Stimulated activated naive CD8-positive, alpha-beta T cell treated with anti-CD3 and anti-CD28 coated beads, Interleukin-15, Interleukin-2, amounts not matched to agents 100 ng/mL and 50 ng/mL, for 24 hours (primary cell): ENCODE results near the gene WDR54.

Experiments
- H3K27ac Mint-ChIP-seq: one replicate; pipeline ENCODE4 v1.8.0; 2021; ENCODE audit warnings: mild to moderate bottlenecking, mixed read lengths
- H3K27me3 Mint-ChIP-seq: one replicate; pipeline ENCODE4 v1.8.0; 2021; ENCODE audit warnings: mixed read lengths
- H3K36me3 Mint-ChIP-seq: one replicate; pipeline ENCODE4 v1.8.0; 2021; ENCODE audit warnings: low read depth, mixed read lengths
- H3K4me1 Mint-ChIP-seq: one replicate; pipeline ENCODE4 v1.8.0; 2021; ENCODE audit warnings: low read depth, mixed read lengths
- H3K4me3 Mint-ChIP-seq: one replicate; pipeline ENCODE4 v1.8.0; 2021; ENCODE audit warnings: mild to moderate bottlenecking, mixed read lengths
- H3K9me3 Mint-ChIP-seq: one replicate; pipeline ENCODE4 v1.8.0; 2021; ENCODE audit warnings: mixed read lengths

WDR54 gene

DNA sequence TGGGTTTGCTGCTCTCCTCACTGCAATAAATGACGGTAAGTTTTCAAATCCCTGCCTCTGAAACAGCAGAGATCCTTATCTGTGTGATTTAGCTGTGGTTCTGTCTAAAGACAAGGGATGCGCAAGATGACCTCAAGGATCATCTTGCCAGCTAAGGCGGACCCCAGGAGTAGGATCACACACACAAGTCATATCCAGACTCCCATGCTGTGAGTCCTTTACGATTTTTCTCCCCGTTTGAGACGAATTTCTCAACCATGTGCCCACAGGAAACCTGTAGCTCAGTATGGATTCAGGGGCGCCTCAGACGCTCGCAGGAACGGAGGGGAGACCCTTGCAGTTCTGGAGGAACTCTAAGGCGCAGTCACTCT, 30.3 kb upstream of the WDR54 start:
- Mint-ChIP-seq H3K4me1 (no peaks in the 10 kb centered on the region), H3K9me3 (no peaks in the 10 kb centered on the region), H3K27me3 (peaks cover 7% of the 10 kb centered on the region), H3K4me3 (peak overlapping the region; percentile 93), H3K36me3 (no peaks in the 10 kb centered on the region), H3K27ac (peak overlapping the region; percentile 94)

DNA sequence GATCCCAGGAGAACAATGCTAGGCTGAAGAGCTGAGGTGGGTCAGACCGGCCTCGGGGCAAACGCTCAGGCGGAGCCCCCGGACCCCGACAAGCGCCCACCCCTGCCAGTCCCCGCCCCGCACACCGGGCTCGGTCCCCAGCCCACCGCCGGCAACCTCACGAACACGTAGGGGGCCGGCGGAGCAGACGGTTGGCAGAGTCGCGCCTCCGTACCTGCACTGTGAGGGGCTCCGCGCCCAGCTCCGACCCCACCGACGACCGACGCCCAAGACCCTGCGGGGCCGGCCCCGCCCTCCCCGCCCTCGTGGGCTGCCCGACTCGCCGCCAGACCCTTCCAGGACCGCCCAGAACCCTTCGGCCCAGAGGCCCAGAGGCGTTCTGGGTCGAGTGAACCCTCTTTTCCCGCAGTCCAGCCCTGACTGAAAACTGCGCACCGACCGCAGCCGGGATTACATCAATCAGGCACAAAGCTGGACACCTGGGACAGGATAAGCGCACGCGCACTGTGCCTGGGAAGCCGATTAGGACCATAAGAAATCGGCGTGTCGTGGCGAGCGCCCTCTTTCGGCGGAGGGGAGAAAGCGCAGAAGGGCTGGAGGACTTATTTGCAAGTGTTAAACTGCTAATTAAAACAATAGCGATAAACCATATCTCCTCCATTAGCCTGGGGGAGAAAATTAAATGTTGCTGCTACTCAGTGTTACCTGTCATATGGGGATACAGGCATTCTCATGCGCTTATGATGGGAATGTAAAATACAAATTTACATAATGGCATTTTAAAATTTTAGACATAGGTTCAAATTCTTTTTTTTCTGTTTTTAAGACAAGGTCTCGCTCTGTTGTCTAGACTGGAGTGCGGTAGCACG, 29.7 kb upstream of the WDR54 start:
- Mint-ChIP-seq H3K27me3 (peaks cover 7% of the 10 kb centered on the region), H3K9me3 (no peaks in the 10 kb centered on the region), H3K4me1 (no peaks in the 10 kb centered on the region), H3K4me3 (peak overlapping the region; percentile 93), H3K36me3 (no peaks in the 10 kb centered on the region), H3K27ac (peak overlapping the region; percentile 99)

DNA sequence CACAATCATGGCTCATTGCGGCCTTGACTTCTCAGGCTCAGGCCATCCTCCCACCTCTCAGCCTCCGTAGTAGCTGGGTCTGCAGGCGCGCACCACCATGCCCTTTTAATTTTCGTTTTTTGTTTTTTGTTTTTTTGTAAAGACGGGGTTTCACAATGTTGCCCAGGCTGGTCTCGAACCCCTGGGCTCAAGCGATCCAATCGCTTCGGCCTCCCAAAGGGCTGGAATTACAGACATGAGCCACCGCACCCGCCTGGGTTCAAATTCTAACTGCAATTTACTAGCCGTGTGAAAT, 29.1 kb upstream of the WDR54 start:
- H3K4me1 Mint-ChIP-seq, result no peaks in the 10 kb centered on the region
- peak overlapping the region; percentile 93 for H3K4me3 Mint-ChIP-seq
- H3K27me3 Mint-ChIP-seq, result peaks cover 7% of the 10 kb centered on the region
- no peaks in the 10 kb centered on the region for H3K36me3 Mint-ChIP-seq
- H3K9me3 Mint-ChIP-seq, result no peaks in the 10 kb centered on the region
- H3K27ac Mint-ChIP-seq, result peak overlapping the region; percentile 28

DNA sequence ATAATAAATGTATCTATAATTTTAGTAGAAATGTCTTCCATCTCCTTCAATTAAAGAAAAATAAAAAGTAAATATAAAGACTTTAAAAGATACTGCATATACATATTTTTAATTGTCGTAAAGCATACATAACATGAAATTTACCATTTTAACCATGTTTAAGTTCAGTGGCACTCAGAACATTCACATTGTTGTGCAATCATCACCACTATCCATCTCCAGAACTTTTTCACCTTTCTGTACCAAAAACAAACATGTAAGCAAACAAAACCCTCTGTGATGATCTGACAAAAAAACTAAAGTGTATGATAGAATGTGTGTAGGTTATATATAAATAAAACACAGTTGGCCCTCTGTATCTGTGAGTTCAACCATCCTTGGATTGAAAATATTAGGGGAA, 28.0 kb upstream of the WDR54 start:
- Mint-ChIP-seq H3K27me3 (peaks cover 7% of the 10 kb centered on the region), H3K4me1 (no peaks in the 10 kb centered on the region), H3K27ac (no peak overlapping the region), H3K4me3 (no peak overlapping the region), H3K36me3 (no peaks in the 10 kb centered on the region), H3K9me3 (no peaks in the 10 kb centered on the region)

GRCh38 chr2:74396149-74396548, 25.4 kb upstream of the WDR54 start:
- no peak overlapping the region for H3K4me3 Mint-ChIP-seq
- H3K4me1 Mint-ChIP-seq, result no peaks in the 10 kb centered on the region
- no peak overlapping the region for H3K27ac Mint-ChIP-seq
- no peaks in the 10 kb centered on the region for H3K9me3 Mint-ChIP-seq
- peaks cover 7% of the 10 kb centered on the region for H3K27me3 Mint-ChIP-seq
- H3K36me3 Mint-ChIP-seq, result no peaks in the 10 kb centered on the region

GRCh38 chr2:74399785-74400184, 21.7 kb upstream of the WDR54 start:
- Mint-ChIP-seq H3K9me3 (no peaks in the 10 kb centered on the region), H3K36me3 (no peaks in the 10 kb centered on the region), H3K27ac (no peak overlapping the region), H3K4me1 (no peaks in the 10 kb centered on the region), H3K4me3 (no peak overlapping the region), H3K27me3 (peaks cover 4% of the 10 kb centered on the region)

- no peaks in the 10 kb centered on the region for H3K27me3 Mint-ChIP-seq
- no peak overlapping the region for H3K4me3 Mint-ChIP-seq
- H3K27ac Mint-ChIP-seq, result no peak overlapping the region
- no peaks in the 10 kb centered on the region for H3K4me1 Mint-ChIP-seq
- no peaks in the 10 kb centered on the region for H3K36me3 Mint-ChIP-seq
- H3K9me3 Mint-ChIP-seq, result no peaks in the 10 kb centered on the region
Observed at GRCh38 chr2:74401891-74402290, 19.6 kb upstream of the WDR54 start.

DNA sequence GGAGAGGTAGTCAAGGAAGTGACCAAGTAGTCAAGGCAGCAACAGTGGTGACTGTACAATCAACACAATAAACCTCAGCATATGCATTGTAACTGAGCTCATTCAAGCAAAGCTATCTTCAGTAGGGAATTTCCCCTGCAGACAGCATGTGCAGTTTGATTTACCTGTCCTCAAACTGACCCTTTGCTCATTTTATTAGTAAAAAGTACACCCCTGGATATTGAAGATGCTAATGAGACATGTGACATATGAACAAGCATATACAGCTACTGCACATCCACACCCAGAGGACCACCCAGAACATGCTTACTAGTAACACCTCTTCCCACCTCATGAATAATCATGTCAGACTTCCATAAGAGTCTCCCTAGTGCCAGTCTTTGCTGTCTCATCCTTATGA, 15.5 kb upstream of the WDR54 start:
- H3K27ac Mint-ChIP-seq, result no peak overlapping the region
- H3K9me3 Mint-ChIP-seq, result no peaks in the 10 kb centered on the region
- H3K36me3 Mint-ChIP-seq, result no peaks in the 10 kb centered on the region
- H3K4me3 Mint-ChIP-seq, result no peak overlapping the region
- no peaks in the 10 kb centered on the region for H3K4me1 Mint-ChIP-seq
- no peaks in the 10 kb centered on the region for H3K27me3 Mint-ChIP-seq

DNA sequence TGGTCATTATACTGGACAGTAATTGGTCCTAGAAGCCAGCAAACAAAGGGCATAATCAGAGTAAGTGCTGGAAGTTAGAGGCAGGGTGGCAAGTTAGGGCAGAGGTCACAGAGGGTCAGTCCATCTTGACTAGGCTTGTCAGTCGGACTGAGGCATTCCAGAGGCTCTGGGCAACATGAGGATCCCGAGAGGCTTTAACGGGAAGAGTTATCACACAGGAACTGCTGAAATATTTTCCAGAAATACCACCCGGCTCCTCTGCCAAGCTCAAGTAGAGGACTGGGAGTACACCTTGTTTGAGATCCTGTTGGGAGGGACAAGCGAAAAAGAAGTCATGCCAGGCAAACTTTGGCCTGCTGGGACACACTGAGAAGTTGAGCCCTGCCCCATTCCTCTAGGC, 13.8 kb upstream of the WDR54 start:
- H3K4me3 Mint-ChIP-seq, result no peak overlapping the region
- H3K4me1 Mint-ChIP-seq, result no peaks in the 10 kb centered on the region
- no peaks in the 10 kb centered on the region for H3K27me3 Mint-ChIP-seq
- H3K9me3 Mint-ChIP-seq, result no peaks in the 10 kb centered on the region
- H3K36me3 Mint-ChIP-seq, result no peaks in the 10 kb centered on the region
- H3K27ac Mint-ChIP-seq, result no peak overlapping the region

- Mint-ChIP-seq H3K4me1 (peaks cover 15% of the 10 kb centered on the region), H3K27ac (no peak overlapping the region), H3K36me3 (no peaks in the 10 kb centered on the region), H3K4me3 (no peak overlapping the region), H3K27me3 (no peaks in the 10 kb centered on the region), H3K9me3 (no peaks in the 10 kb centered on the region)
Observed at GRCh38 chr2:74413001-74413698, 8.4 kb upstream of the WDR54 start.

DNA sequence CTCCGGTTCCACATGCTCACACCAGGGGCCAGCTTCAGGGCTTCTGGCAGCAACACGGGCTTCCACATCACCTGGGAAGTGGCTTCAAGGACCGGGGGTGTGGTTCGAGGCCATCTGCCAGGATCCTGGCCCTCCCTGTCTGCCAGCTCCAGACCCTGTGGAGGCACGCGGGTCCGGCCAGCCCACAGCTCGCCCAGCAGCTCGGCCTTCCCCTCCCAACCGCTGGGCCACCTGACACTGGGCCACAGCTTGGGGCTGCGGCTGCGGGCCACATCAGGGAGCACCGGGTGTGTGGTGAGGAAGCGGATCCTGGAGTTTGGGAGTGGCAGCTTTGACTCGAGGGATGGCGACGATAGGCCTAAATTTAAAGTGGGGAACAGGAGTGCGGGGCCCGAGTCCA, 7.1 kb upstream of the WDR54 start:
- no peaks in the 10 kb centered on the region for H3K27me3 Mint-ChIP-seq
- H3K4me1 Mint-ChIP-seq, result peaks cover 15% of the 10 kb centered on the region
- H3K36me3 Mint-ChIP-seq, result no peaks in the 10 kb centered on the region
- H3K27ac Mint-ChIP-seq, result no peak overlapping the region
- H3K9me3 Mint-ChIP-seq, result no peaks in the 10 kb centered on the region
- H3K4me3 Mint-ChIP-seq, result peak overlapping the region; percentile 52

DNA sequence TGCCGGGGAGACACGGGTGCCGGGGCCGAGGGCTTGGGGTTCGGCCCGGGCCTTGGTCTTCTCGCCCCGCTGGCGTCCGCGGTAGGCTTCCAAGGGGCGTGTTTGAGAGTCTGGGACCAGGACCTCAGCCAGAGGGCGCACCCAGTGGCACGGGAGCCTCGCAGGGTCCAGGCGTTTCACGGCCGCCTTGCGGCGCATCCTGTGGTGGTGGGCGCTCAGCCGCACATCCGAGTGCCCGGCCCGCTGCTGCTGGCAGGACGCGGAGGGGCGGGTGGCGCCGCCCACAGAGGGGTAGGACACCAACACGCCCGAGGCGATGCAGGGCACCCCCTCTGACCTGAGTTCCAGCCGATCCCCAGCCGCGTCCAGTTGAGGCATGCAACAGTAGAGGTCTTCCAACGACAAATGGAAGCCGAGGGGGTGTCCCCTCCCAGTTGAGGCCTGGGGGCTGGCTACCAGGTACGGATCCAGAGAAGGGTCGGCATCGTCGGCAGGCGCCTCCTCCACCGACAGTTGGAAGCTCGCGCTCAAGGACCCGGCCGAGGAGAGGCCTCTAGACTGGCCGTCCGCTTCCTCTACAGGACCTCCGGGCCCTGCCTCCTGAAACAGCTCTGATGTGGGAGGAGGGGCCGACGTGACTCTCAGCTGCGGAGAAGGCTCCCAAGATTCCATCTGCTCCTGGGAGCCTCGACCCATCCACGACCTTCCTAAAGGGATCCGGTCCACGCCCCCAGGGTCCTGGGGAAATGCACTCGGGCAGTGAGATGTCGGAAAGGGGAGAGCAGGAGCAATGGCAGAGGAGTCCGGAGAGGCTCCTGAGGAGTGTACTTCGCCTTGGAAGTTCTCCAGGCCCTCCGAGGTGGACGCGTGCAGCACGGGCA, 6.4 kb upstream of the WDR54 start:
- H3K4me3 Mint-ChIP-seq, result peak overlapping the region; percentile 65
- peaks cover 20% of the 10 kb centered on the region for H3K4me1 Mint-ChIP-seq
- no peaks in the 10 kb centered on the region for H3K36me3 Mint-ChIP-seq
- H3K27ac Mint-ChIP-seq, result no peak overlapping the region
- no peaks in the 10 kb centered on the region for H3K9me3 Mint-ChIP-seq
- no peaks in the 10 kb centered on the region for H3K27me3 Mint-ChIP-seq

GRCh38 chr2:74415762-74416395, 5.7 kb upstream of the WDR54 start:
- no peaks in the 10 kb centered on the region for H3K36me3 Mint-ChIP-seq
- H3K4me1 Mint-ChIP-seq, result peaks cover 26% of the 10 kb centered on the region
- H3K27me3 Mint-ChIP-seq, result no peaks in the 10 kb centered on the region
- H3K9me3 Mint-ChIP-seq, result no peaks in the 10 kb centered on the region
- H3K27ac Mint-ChIP-seq, result no peak overlapping the region
- peak overlapping the region; percentile 65 for H3K4me3 Mint-ChIP-seq

GRCh38 chr2:74416778-74417177, 4.8 kb upstream of the WDR54 start:
- Mint-ChIP-seq H3K4me1 (peaks cover 31% of the 10 kb centered on the region), H3K27me3 (no peaks in the 10 kb centered on the region), H3K27ac (no peak overlapping the region), H3K4me3 (no peak overlapping the region), H3K9me3 (no peaks in the 10 kb centered on the region), H3K36me3 (no peaks in the 10 kb centered on the region)

DNA sequence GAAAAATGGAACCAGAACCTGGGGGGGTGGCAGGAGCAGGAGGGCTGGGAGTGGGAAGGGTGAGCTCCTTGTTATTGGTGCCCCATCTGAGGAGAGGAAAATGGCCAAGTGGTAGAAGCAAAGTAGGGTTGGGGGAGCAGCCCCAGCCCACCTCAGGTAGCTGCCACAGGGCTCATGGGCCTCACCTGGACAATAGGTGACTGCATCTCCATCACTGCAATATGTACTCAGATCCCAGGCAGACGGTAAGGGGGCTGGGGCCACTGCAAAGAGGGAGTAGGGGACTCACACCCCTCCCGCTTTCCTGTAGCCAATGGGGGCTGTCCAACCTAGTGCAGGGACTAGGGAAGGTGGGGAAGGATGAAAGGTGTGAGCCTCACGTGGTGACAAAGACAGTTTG, 4.3 kb upstream of the WDR54 start:
- peak overlapping the region; percentile 49 for H3K27ac Mint-ChIP-seq
- no peaks in the 10 kb centered on the region for H3K27me3 Mint-ChIP-seq
- no peaks in the 10 kb centered on the region for H3K9me3 Mint-ChIP-seq
- H3K36me3 Mint-ChIP-seq, result no peaks in the 10 kb centered on the region
- peaks cover 32% of the 10 kb centered on the region for H3K4me1 Mint-ChIP-seq
- H3K4me3 Mint-ChIP-seq, result no peak overlapping the region
